HG02870 (cell line): ENCODE measurements around the gene DMAC2L.
A peak's percentile ranks its signal among the peaks of the same experiment; 100 is the strongest.
"Not testable (repeated sequence)": the region's sequence is repeated elsewhere in the genome, so short reads cannot be mapped to it uniquely, and the experiment has no call there.

ENCODE experiments used
- ATAC-seq: cut with Tn5 transposase; IDR thresholded peaks from one replicate; pipeline ENCODE4 v1.9.1; 2021; ENCODE audit warnings: mild to moderate bottlenecking, moderate library complexity; ENCODE audit not compliant: unreplicated experiment

DMAC2L gene

DNA sequence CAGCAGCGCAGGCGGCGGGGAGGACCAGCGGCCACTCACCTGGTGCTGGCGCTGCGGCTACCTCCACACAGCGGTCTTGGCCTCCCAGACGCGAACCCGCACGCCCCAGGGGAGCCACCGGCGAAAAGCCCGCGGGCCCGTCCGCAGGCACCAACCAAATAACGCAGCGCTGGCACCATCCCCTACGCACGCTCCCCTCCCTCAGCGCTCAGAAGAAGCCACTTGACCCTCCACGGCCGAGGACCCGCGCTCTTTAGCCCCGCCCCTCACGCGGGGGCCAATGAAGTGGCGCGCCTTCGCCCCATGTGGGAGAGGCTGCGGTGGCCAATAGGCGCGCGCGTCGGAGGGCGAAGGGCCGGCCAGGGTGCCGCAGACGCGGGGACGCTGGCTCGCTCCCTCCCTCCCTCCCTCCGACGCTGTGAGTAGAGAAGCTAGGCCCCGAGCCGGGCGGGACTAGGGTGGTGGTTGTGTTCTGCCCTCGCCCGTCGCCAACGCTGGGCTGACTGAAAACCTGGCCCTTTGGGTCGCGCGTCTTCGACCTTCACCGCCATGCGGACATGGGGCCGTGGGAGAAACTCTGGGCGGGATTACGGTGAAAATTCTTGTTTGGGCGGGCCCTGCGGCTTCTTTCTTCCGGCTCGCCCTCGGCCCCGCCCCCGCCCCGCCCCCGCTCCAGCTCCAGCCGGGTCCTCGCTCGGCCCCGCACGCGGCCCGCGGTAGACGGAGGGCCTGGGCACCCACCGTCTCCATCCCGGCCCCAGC is at the start of gene DMAC2L, which contains the start of gene L2HGDH:
DMAC2L (plus strand) TSS at position 353 of the 762 bp plus-strand sequence. CDS start 9,164 bp downstream, outside the sequence.
L2HGDH (minus strand) TSS at position 258 of the 762 bp plus-strand sequence; CDS start at position 179, 79 bp downstream.
- ATAC-seq = peak; percentile 91

GRCh38 chr14:50262865-50263264 is 49.3 kb upstream of the DMAC2L start:
- ATAC-seq = no peak

- ATAC-seq = no peak
Observed at GRCh38 chr14:50263321-50263720, 48.8 kb upstream of the DMAC2L start.

GRCh38 chr14:50265029-50265428 is 47.1 kb upstream of the DMAC2L start:
- no peak for ATAC-seq

GRCh38 chr14:50270932-50271331 is 41.2 kb upstream of the DMAC2L start:
- no peak for ATAC-seq

GRCh38 chr14:50272498-50272897 is 39.6 kb upstream of the DMAC2L start:
- ATAC-seq = no peak

DNA sequence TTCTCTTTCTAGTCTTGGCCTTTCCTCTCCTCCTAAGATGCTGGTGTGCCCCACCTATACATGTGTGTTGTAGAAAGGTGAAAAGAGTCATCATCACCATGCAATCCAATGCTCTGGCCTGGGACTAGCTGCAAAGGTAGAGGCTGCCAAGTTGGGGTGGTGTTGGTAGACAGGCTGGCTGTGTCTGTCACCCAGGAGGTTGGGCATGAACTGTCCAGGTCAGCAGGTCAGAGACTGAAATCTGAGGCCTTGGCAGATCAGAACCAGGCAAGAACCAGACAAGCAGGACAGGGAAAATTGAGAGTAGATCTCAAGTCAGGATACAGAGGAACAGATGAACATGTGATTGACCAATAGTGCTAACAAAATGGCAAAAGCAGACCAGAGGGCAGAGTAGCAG is 26.3 kb upstream of the DMAC2L start:
- no peak for ATAC-seq

GRCh38 chr14:50288146-50288545 is 24.0 kb upstream of the DMAC2L start:
- ATAC-seq = no peak

DNA sequence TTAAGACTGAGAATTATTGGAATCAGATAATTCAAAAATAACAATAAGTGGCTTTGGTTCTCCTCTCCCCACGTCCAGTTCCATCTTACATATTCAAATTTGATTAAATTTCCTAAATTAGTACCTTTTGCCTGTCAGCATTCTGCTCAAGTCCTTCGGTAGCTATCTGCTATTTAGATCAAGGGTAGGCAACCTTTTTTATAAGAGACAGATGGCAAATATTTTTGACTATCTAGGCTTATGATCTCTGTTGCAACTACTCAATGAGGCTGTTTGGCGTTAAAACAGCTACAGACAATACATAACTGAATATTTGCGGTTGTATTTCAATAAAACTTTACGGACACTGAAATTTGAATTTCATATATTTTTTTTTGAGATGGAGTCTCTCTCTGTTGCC is 21.8 kb upstream of the DMAC2L start:
- no peak for ATAC-seq

GRCh38 chr14:50299585-50299984 is 12.5 kb upstream of the DMAC2L start:
- ATAC-seq = no peak

- ATAC-seq = no peak
Observed at GRCh38 chr14:50301914-50302313, 10.2 kb upstream of the DMAC2L start.

DNA sequence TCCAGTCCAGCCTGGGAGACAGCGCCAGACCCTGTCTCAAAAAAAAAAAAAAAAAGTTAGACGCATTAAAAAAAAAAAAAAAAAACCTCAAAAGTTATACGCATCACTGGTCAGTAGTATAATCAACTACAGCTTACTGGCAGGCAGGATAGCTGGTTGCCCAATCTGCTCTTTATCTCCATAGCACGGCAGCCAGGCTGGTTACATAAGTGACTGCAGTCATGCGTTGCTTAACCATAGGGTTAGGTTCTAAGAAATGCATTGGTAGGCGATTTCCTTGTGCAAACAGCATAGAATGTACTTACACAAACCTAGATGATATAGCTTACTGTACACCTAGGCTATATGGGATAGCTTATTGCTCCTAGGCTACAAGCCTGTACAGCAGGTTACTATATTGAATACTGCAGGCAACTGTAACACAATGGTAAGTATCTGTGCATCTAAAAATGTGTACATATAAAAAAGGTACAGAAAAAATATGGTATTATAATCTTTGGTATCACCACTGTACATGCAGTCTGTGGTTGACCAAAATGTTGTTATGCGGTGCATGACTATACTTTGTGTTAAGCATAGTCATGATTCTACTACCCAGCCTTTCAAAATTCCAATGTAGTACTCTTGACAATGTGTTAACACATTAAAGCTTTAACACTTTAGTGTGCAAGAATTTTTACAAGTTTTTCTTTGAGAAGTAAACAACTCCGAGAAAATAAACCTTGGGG is 8.2 kb upstream of the DMAC2L start:
- ATAC-seq = no peak

- ATAC-seq = no peak
Observed at GRCh38 chr14:50308363-50308915, 3.7 kb upstream of the DMAC2L start.

DNA sequence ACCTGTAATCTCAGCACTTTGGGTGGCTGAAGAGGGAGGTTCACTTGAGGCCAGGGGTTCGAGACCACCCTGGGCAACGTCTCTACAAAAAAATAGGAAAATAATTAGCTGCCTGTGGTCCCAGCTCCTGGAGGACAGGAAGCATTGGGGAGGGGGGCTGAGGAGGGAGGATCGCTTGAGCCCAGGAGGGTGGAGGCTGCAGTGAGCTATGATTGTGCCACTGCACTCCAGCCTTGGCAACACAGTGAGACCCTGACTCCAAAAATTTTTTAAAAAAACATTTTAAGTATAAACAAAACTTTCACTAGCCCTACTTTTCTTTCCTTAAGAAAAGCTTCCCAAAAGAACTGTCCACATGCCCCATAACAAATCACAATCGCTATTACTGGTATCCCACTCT is 1.7 kb upstream of the DMAC2L start:
- no peak for ATAC-seq

- ATAC-seq = no peak
Observed at GRCh38 chr14:50311337-50311971, 670 bp upstream of the DMAC2L start.

DNA sequence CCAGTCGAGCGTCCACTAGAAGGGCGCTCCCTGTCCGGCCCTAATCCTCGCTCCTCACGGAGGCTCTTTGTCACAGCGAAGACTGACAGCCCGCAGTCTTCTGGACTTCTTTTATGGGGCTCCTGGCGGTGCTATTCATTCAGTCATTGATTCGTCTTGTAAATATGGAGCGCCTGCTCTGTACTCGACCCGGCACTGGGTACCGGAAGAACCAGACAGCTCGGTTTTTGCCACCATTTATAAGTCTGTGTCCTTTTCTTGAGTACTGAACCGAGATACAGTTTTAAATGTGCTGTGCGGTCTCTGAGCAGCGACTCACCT is 570 bp downstream of the DMAC2L start:
- peak; percentile 21 for ATAC-seq

- not testable (repeated sequence) for ATAC-seq
Observed at GRCh38 chr14:50314098-50314497, 2.0 kb downstream of the DMAC2L start.

DNA sequence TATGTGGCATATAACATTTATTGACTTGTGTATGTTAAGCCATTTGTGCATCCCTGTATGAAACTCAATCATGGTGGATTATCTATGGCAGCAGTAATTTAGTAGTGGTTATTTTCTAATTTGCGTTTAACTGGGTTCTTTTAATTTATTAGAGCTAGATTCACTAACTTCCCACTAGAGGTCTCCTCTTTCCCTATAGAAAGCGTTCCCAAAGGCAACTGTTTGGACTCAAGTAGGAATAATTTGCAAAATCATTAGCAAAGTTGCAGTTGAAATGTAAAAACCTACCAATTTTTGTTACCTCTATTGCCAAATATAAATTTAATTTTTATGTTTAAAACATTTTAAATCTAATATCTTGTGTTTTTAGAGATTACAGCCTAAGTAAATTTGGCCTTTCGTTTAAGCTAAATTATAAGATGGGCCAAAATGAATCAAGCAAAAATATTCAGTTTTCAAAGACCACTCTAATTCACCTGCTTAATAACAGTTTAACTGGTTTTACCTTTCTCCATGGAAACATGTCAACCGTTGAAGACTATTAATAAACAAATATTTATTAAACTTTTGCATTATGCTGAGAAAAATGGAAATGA is 6.0 kb downstream of the DMAC2L start:
- ATAC-seq = no peak

GRCh38 chr14:50319293-50319692 is 7.2 kb downstream of the DMAC2L start:
- no peak for ATAC-seq

- no peak for ATAC-seq
Observed at GRCh38 chr14:50319721-50320120, 7.6 kb downstream of the DMAC2L start.

DNA sequence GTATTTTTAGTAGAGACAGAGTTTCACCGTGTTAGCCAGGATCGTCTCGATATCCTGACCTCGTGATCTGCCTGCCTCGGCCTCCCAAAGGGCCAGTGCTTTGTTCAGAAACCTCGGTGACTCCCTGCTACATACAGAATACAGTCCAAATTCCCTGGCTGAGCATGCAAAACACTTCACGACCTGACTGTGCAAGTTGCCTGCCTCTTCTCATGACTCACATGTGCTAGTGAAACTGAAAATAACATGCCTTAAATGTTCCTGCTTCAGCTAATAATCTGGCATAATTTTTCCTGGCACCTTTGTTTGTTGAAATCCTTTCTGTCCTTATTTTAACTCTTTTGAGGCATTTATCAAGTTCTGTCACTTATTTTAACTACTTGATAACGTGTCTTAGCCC is 8.2 kb downstream of the DMAC2L start:
- ATAC-seq = no peak
